RPMI7951 (cell line): ENCODE measurements around the gene IFNL2. TPM values are rescaled to one million over a fixed set of nuclear protein-coding genes. Genes with fewer than 3 reads are reported as not detected.
A peak's percentile ranks its signal among the peaks of the same experiment; 100 is the strongest.
"Not testable (repeated sequence)": the region's sequence is repeated elsewhere in the genome, so short reads cannot be mapped to it uniquely, and the experiment has no call there.

Experiments
- DNase-seq: peaks from one replicate; pipeline ENCODE4 v3.0.0-alpha.2; 2012; ENCODE audit warnings: low read depth
- total RNA-seq: library from RNA; depleted of rRNA; stranded (reverse); fragments of >200 nt; shearing (Covaris generic); gene quantifications from 2 replicates; pipeline ENCODE4 v1.2.3, GENCODE V29; 2014

IFNL2 gene
- total RNA-seq, 1 experiment from 2014 or later, result not detected

GRCh38 chr19:39253374-39254149, 14.6 kb upstream of the IFNL2 start:
- DNase-seq, result no peak

- no peak for DNase-seq
Measured at GRCh38 chr19:39254531-39255345, 13.5 kb upstream of the IFNL2 start.

- no peak for DNase-seq
Measured at GRCh38 chr19:39257227-39257626, 11.0 kb upstream of the IFNL2 start.

DNA sequence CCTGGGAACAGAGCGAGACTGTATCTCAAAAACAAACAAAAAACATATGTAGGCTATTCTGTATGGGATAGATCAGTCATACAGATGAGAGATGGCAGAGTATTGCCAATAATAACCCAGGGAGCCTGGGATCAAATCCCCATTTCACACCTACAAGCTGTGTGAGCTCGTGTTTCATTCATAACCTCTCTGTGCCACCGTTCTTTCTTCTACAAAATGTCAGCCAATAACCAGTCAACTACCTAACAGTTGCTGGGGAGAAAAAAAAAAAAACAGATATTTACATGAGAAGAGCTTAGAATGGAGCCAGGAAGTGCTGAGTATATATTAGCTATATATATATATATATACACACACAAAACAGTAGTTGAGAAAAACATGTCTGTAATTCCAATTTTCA, 6.5 kb upstream of the IFNL2 start:
- DNase-seq, result no peak

- no peak for DNase-seq
Measured at GRCh38 chr19:39262496-39262895, 5.7 kb upstream of the IFNL2 start.

DNA sequence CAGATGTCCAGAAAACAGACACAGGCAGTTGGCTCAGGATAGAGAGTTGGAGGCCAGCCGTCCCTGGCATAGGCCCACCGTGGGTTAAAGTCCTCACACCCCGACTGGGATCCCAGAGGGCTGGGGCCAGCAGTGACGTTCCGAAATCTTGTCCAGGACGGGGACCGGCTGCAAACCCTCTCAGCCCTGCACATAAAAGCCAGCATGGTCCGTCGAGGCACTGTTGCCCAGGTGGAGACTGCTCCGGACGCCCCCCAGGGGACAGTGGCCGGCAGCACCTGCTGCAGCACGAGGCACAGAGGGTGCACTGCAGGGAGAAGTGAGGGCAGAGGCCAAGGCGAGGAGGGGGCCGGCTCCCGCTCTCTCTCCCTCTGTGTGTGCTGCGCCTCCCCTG, 4.3 kb upstream of the IFNL2 start:
- DNase-seq, result no peak

- DNase-seq, result no peak
Measured at GRCh38 chr19:39264306-39265290, 3.6 kb upstream of the IFNL2 start.

DNA sequence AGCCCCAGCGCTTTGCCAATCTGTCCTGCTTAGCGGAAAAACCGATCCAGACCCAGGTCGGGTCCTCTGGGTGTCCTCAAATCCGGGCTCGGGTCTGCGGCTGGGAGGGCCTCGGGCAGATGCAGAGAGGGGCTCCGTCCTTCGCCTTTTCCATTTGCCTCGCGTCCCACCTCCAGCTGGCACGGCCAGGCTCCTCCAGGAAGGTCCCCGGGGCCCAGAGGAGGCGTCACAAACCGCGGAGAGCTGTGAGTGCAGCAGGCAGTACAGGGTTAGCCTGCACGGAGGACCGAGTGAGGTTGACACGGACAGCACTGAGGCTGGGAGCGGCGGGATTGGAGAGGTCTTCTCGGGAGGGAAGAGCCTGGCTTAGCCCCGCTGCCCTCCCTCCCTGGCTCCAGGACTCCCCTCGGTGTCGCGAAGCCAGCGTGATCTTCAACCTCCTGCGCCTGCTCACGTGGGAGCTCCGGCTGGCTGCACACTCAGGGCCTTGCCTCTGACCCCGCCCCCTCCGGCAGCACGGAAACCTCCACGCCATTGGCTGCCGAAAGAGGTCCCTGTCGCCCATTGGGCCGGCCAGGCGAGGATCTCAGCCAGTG, 2.8 kb upstream of the IFNL2 start:
- DNase-seq, result no peak

GRCh38 chr19:39268531-39269223, 481 bp downstream of the IFNL2 start:
- not testable (repeated sequence) for DNase-seq

DNA sequence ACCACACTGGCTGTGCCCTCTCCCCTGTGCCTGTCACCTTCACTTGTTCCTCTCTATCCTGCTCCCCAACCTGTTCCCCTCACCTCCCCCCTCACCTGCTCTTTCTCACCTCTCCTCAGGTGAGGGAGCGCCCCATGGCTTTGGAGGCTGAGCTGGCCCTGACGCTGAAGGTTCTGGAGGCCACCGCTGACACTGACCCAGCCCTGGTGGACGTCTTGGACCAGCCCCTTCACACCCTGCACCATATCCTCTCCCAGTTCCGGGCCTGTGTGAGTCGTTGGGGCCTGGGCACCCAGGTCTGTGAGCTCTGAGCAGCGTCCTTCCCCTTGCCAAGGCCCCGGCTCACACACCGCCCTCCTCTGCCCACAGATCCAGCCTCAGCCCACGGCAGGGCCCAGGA, 1.2 kb downstream of the IFNL2 start:
- not testable (repeated sequence) for DNase-seq

DNA sequence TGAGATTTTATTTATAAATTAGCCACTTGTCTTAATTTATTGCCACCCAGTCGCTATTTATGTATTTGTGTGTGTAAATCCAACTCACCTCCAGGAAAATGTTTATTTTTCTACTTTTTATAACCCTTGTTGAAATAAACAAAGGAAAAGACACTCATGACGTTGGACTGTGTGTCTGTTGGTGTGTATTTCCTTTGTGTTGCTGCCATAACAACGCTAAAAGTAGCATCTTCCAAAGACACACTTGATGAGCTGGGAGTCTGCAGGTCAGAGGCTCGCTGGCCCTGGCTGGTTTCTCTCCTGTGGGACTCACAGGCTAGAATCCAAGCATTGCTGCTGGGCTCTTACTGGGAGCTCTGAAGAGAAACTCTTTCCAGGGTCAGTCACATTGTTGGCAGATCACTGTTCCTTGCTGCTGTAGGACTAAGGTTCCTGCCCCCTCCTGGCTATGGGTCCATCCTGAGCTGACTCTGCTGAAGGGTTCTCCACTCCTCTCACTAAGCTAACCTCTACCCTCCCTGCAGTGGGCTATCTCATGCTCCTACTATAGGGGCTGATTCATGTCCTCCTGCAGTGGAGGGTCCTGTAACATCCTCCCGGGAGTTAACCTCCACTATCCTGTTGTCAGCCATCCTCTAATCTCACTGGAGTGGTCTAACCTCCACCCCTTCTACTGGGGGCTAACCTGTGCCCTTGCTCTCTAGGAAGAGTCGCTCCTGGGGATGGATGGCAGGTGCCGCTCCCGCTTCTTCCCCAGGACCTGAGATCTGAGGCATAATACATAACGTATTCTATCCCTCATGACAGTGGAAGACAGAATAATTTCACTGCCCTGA, 2.1 kb downstream of the IFNL2 start:
- no peak for DNase-seq

GRCh38 chr19:39273859-39274258, 5.7 kb downstream of the IFNL2 start:
- not testable (repeated sequence) for DNase-seq

DNA sequence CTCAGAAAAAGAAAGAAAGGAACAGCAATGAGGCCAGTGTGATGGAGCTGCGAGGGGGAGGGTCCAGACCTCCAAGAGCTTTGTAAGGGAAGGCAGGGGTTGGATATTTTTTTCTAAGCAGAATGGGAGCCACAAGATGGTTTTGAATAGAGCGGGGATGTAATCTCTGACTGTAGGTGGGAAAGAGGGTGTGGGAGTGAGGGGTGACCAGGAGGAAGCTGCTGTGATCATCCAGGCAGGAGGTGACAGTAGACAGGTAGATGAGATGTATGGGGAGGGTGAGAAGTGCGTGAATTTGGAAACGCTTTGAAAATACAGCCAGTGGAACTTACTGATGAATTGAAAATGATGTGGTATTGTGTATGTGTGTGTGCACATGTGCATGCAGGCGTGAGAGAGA, 7.4 kb downstream of the IFNL2 start:
- DNase-seq, result no peak

GRCh38 chr19:39276740-39277139, 8.5 kb downstream of the IFNL2 start:
- no peak for DNase-seq

GRCh38 chr19:39277598-39277997, 9.4 kb downstream of the IFNL2 start:
- peak; percentile 47 for DNase-seq

DNA sequence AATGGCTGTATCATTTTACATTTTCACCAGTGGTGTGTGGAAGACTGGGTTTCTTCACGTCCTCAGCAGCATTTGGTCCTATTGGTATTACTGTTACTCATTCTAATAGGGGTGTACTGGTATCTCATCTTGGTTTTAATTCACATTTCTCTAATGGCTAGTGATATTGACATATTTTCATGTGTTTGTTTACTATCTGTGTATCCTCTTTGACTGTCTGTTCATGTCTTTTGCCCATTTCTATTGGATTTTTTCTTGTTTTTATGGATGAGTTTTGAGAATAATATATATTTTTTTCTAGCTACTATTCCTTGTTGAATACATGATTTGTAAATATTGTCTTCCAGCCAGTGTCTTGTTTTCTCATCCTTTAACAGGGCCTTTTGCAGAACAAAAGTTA, 13.8 kb downstream of the IFNL2 start:
- DNase-seq, result no peak

- no peak for DNase-seq
Measured at GRCh38 chr19:39284032-39284431, 15.8 kb downstream of the IFNL2 start.

- no peak for DNase-seq
Measured at GRCh38 chr19:39293394-39293793, 25.2 kb downstream of the IFNL2 start.

DNA sequence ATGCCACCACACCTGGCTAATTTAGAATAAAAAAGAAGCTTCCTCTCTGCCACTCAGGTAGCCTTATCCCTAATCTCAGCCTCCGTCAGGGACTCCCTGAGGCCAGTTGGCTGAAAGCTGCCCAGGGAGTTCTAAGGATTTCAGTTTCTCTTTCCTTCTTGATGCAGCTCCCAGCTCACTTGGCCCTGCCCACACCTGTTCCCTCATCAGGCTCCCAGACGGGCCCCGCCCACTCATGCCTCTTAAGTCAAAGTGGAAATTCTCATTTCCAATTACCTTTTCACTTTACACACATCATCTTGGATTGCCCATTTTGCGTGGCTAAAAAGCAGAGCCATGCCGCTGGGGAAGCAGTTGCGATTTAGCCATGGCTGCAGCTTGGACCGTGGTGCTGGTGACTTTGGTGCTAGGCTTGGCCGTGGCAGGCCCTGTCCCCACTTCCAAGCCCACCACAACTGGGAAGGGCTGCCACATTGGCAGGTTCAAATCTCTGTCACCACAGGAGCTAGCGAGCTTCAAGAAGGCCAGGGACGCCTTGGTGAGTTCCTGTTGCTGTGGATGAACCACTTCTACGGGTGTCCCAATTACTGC, 28.0 kb downstream of the IFNL2 start, which contains the start of gene IFNL1:
IFNL1 (plus strand) TSS at position 353 of the 591 bp plus-strand sequence; CDS start at position 368, 15 bp downstream.
- DNase-seq, result no peak
